ENCODE data around the gene CBX3.
A peak's percentile ranks its signal among the peaks of the same experiment; 100 is the strongest.

CBX3 gene

DNA sequence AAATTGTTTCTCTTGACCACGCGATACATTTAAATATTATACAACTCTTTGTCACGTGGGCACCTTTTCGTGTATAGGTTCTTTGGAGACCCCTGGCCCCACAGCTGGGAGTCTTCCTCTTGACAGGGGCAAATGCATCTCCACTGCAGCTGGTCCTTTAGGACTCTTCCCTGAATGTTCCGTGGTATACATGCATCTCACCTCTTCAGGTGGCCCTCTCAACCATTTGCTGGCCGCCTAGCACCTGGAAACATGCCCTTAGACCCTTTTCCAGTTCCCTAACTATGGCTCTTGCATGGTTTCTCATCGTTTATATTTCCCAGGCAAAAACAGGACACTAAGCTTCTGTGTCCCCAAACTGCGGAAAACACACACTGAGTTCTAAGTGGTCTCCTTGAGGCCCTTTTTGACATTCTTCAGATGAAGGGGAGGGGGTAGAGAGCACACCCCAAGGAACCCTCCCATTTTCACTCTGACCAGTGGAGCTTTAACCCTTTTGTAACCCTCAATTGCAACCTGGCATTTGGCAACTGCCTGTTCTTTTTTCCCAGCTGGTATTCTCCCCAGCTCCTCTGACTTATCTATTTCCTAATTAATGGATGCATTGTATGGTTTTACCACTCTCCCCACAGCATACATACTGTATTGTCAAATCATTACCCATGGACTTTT lies 21.6 kb upstream of the CBX3 start:
- TF ChIP-seq TOX (CRISPR knock-in tag; IDR thresholded peaks at IDR 0.05; ENCODE audit: borderline replicate concordance) = 0 out of 2 replicates have a peak, but pooled peaks have one; percentile 7
- TF ChIP-seq OSR1 (CRISPR knock-in tag; IDR thresholded peaks at IDR 0.05) = no peak
- peak; percentile 1 for ATAC-seq

DNA sequence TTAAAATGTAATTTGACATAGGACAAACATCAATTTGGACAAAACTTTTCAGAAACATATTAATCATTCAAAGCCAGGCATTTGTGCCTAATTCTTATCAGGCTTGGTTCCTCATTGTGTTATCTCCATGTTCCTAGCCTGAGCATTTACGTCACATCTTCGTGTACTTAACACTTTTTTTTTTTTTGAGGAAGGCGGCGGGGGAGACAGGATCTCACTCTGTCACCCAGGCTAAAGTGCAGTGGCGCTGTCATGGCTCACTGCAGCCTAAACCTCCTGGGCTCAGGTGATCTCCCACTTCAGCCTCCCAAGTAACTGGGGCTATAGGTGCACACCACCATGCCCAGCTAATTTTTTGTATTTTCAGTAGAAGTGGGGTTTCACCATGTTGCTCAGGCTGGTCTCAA lies 20.8 kb upstream of the CBX3 start:
- TF ChIP-seq, protein P1, sequence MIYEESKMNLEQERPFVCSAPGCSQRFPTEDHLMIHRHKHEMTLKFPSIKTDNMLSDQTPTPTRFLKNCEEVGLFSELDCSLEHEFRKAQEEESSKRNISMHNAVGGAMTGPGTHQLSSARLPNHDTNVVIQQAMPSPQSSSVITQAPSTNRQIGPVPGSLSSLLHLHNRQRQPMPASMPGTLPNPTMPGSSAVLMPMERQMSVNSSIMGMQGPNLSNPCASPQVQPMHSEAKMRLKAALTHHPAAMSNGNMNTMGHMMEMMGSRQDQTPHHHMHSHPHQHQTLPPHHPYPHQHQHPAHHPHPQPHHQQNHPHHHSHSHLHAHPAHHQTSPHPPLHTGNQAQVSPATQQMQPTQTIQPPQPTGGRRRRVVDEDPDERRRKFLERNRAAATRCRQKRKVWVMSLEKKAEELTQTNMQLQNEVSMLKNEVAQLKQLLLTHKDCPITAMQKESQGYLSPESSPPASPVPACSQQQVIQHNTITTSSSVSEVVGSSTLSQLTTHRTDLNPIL (CRISPR knock-in tag; IDR thresholded peaks at IDR 0.05; ENCODE audit: low read depth) = no peak
- TF ChIP-seq ARNTL (CRISPR knock-in tag; IDR thresholded peaks at IDR 0.05; ENCODE audit: borderline replicate concordance, low read depth) (no peak), BACH2 (CRISPR knock-in tag; IDR thresholded peaks at IDR 0.05; ENCODE audit: borderline replicate concordance) (no peak), ZNF565 (CRISPR knock-in tag; conservative IDR thresholded peaks at IDR 0.05; ENCODE audit: low read depth) (no peak), ZFP3 (CRISPR knock-in tag; IDR thresholded peaks at IDR 0.05) (no peak), TCF4 (CRISPR knock-in tag; IDR thresholded peaks at IDR 0.05; ENCODE audit: borderline replicate concordance) (no peak), RARB (CRISPR knock-in tag; IDR thresholded peaks at IDR 0.05) (no peak), GLIS3 (CRISPR knock-in tag; IDR thresholded peaks at IDR 0.05) (no peak), ZC3H10 (CRISPR knock-in tag; IDR thresholded peaks at IDR 0.05) (no peak), CSDC2 (CRISPR knock-in tag; IDR thresholded peaks at IDR 0.05) (no peak), ZFP30 (CRISPR knock-in tag; IDR thresholded peaks at IDR 0.05) (no peak)
- TF ChIP-seq, protein P2, sequence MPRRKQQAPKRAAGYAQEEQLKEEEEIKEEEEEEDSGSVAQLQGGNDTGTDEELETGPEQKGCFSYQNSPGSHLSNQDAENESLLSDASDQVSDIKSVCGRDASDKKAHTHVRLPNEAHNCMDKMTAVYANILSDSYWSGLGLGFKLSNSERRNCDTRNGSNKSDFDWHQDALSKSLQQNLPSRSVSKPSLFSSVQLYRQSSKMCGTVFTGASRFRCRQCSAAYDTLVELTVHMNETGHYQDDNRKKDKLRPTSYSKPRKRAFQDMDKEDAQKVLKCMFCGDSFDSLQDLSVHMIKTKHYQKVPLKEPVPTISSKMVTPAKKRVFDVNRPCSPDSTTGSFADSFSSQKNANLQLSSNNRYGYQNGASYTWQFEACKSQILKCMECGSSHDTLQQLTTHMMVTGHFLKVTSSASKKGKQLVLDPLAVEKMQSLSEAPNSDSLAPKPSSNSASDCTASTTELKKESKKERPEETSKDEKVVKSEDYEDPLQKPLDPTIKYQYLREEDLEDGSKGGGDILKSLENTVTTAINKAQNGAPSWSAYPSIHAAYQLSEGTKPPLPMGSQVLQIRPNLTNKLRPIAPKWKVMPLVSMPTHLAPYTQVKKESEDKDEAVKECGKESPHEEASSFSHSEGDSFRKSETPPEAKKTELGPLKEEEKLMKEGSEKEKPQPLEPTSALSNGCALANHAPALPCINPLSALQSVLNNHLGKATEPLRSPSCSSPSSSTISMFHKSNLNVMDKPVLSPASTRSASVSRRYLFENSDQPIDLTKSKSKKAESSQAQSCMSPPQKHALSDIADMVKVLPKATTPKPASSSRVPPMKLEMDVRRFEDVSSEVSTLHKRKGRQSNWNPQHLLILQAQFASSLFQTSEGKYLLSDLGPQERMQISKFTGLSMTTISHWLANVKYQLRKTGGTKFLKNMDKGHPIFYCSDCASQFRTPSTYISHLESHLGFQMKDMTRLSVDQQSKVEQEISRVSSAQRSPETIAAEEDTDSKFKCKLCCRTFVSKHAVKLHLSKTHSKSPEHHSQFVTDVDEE (CRISPR knock-in tag; IDR thresholded peaks at IDR 0.05) = no peak

DNA sequence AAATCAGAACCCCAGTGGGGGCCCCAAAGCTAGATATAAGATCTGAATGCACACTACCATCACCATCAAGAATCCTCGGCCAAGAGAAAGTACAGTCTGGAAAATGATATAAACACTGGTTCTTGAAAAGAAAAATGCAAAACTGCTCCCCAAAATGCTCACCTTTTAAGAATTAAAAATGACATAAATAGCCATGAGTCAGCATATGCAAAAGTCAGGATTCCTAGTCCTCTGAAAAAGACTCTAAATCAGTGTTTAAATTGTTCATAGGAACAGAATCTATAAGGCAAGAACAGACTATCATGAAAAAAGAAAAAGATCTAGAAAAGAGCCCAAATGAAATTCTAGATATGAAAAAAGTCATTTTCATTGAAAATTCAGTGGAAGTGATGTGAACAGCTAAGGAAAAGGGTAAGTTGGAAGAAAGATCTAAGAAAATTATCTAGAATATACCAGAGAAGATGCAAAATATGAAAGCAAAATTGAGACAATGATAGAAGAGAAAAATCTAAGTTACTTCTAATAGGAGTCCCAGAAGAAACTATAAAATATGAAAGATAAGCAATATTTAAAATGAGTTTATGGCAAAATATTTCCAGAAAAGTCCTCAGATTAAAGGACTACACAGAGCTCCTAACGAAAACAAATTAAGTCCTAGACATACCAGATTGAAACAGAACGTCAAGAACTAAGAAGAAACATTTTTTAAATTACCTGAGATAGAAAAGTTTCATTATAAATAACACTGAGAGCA lies 19.9 kb upstream of the CBX3 start:
- no peak for ATAC-seq
- TF ChIP-seq ZC3H10 (CRISPR knock-in tag; IDR thresholded peaks at IDR 0.05) = no peak
- no peak for TF ChIP-seq TCF4 (CRISPR knock-in tag; IDR thresholded peaks at IDR 0.05; ENCODE audit: borderline replicate concordance)
- TF ChIP-seq GLIS3 (CRISPR knock-in tag; IDR thresholded peaks at IDR 0.05) = no peak

More for the DNA sequence above, 20.8 kb upstream of the CBX3 start:
- no peak for ATAC-seq

DNA sequence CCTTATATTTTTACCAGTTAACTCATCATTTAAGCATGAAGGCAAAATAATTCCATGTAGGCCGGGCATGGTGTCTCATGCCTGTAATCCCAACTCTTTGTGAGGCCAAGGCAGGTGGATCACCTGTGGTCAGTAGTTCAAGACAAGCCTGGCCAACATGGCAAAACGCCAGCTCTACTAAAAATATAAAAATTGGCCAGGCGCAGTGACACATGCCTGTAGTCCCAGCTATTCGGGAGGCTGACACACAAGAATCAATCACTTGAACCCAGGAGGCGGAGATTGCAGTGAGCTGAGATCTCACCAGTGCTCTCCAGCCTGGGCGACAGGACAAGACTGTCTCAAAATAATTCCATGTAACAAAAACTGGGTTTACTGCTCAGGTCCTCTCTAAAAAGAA lies 19.3 kb upstream of the CBX3 start:
- no peak; the same call in 2 of the 3 replicates for ATAC-seq
- no peak for TF ChIP-seq ZC3H10 (CRISPR knock-in tag; IDR thresholded peaks at IDR 0.05)
- TF ChIP-seq ZNF70 (CRISPR knock-in tag; IDR thresholded peaks at IDR 0.05) = no peak
- no peak for TF ChIP-seq ARNTL (CRISPR knock-in tag; IDR thresholded peaks at IDR 0.05; ENCODE audit: borderline replicate concordance, low read depth)
- TF ChIP-seq ZNF565 (CRISPR knock-in tag; conservative IDR thresholded peaks at IDR 0.05; ENCODE audit: low read depth) = no peak
- no peak for TF ChIP-seq ZNF8 (CRISPR knock-in tag; IDR thresholded peaks at IDR 0.05)
- TF ChIP-seq, protein P3, sequence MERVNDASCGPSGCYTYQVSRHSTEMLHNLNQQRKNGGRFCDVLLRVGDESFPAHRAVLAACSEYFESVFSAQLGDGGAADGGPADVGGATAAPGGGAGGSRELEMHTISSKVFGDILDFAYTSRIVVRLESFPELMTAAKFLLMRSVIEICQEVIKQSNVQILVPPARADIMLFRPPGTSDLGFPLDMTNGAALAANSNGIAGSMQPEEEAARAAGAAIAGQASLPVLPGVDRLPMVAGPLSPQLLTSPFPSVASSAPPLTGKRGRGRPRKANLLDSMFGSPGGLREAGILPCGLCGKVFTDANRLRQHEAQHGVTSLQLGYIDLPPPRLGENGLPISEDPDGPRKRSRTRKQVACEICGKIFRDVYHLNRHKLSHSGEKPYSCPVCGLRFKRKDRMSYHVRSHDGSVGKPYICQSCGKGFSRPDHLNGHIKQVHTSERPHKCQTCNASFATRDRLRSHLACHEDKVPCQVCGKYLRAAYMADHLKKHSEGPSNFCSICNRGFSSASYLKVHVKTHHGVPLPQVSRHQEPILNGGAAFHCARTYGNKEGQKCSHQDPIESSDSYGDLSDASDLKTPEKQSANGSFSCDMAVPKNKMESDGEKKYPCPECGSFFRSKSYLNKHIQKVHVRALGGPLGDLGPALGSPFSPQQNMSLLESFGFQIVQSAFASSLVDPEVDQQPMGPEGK (CRISPR knock-in tag; IDR thresholded peaks at IDR 0.05; ENCODE audit: borderline replicate concordance) = no peak
- no peak for TF ChIP-seq OSR1 (CRISPR knock-in tag; IDR thresholded peaks at IDR 0.05)
- no peak for TF ChIP-seq GLIS3 (CRISPR knock-in tag; IDR thresholded peaks at IDR 0.05)
- TF ChIP-seq RARB (CRISPR knock-in tag; IDR thresholded peaks at IDR 0.05) = no peak
- no peak for TF ChIP-seq CSDC2 (CRISPR knock-in tag; IDR thresholded peaks at IDR 0.05)
- no peak for TF ChIP-seq ESRRG (CRISPR knock-in tag; IDR thresholded peaks at IDR 0.05)
- TF ChIP-seq TCF4 (CRISPR knock-in tag; IDR thresholded peaks at IDR 0.05; ENCODE audit: borderline replicate concordance) = no peak
- TF ChIP-seq BACH2 (CRISPR knock-in tag; IDR thresholded peaks at IDR 0.05; ENCODE audit: borderline replicate concordance) = no peak
- TF ChIP-seq ISL1 (CRISPR knock-in tag; IDR thresholded peaks at IDR 0.05) = no peak
- TF ChIP-seq, protein P4, sequence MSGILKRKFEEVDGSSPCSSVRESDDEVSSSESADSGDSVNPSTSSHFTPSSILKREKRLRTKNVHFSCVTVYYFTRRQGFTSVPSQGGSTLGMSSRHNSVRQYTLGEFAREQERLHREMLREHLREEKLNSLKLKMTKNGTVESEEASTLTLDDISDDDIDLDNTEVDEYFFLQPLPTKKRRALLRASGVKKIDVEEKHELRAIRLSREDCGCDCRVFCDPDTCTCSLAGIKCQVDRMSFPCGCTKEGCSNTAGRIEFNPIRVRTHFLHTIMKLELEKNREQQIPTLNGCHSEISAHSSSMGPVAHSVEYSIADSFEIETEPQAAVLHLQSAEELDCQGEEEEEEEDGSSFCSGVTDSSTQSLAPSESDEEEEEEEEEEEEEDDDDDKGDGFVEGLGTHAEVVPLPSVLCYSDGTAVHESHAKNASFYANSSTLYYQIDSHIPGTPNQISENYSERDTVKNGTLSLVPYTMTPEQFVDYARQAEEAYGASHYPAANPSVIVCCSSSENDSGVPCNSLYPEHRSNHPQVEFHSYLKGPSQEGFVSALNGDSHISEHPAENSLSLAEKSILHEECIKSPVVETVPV (CRISPR knock-in tag; IDR thresholded peaks at IDR 0.05) = no peak
- TF ChIP-seq, protein P1 (CRISPR knock-in tag; IDR thresholded peaks at IDR 0.05; ENCODE audit: low read depth) = no peak
- no peak for TF ChIP-seq ZFP3 (CRISPR knock-in tag; IDR thresholded peaks at IDR 0.05)
- TF ChIP-seq, protein P5, sequence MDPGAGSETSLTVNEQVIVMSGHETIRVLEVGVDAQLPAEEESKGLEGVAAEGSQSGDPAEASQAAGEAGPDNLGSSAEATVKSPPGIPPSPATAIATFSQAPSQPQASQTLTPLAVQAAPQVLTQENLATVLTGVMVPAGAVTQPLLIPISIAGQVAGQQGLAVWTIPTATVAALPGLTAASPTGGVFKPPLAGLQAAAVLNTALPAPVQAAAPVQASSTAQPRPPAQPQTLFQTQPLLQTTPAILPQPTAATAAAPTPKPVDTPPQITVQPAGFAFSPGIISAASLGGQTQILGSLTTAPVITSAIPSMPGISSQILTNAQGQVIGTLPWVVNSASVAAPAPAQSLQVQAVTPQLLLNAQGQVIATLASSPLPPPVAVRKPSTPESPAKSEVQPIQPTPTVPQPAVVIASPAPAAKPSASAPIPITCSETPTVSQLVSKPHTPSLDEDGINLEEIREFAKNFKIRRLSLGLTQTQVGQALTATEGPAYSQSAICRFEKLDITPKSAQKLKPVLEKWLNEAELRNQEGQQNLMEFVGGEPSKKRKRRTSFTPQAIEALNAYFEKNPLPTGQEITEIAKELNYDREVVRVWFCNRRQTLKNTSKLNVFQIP (CRISPR knock-in tag; IDR thresholded peaks at IDR 0.05; ENCODE audit: borderline replicate concordance, low read depth) = no peak
- TF ChIP-seq SNAI2 (CRISPR knock-in tag; IDR thresholded peaks at IDR 0.05) = no peak

All from SK-N-SH treated with all-trans-retinoic acid at 6 μM for 48 hours (cell line).